Retinal pigment epithelial cell (primary cell): ENCODE data around the gene B3GNT7.
"Not testable (repeated sequence)": the region's sequence is repeated elsewhere in the genome, so short reads cannot be mapped to it uniquely, and the experiment has no call there.

Experiments used
- DNase-seq: peaks from one replicate; pipeline ENCODE4 v3.0.0-alpha.2; 2010; ENCODE audit warnings: low read depth
- H3K4me3 ChIP-seq: 2 replicates; pipeline ENCODE4 v1.5.1; 2011; ENCODE audit warnings: mild to moderate bottlenecking, low read length, control low read depth, moderate library complexity
- CTCF ChIP-seq: conservative IDR thresholded peaks from 2 replicates; pipeline ENCODE4 v1.5.1; 2011; ENCODE audit warnings: low read depth, low read length, control low read depth, inconsistent platforms

B3GNT7 gene

GRCh38 chr2:231395188-231396057 is at the start of gene B3GNT7:
Gene B3GNT7 (plus strand): TSS chr2:231395710. CDS start chr2:231395804, 94 bp downstream.
- peak within 1 kb of the TSS; percentile 39 for H3K4me3 ChIP-seq
- DNase-seq: no peak
- no peak for TF ChIP-seq CTCF

GRCh38 chr2:231347081-231347480 is 48.4 kb upstream of the B3GNT7 start:
- no peak for TF ChIP-seq CTCF
- H3K4me3 ChIP-seq: no peak overlapping the region
- DNase-seq: no peak

- no peak for TF ChIP-seq CTCF
- H3K4me3 ChIP-seq: no peak overlapping the region
- no peak for DNase-seq
These were observed 47.9 kb upstream of the B3GNT7 start for GRCh38 chr2:231347638-231348037.

- peak; percentile 21 for DNase-seq
- no peak overlapping the region for H3K4me3 ChIP-seq
- no peak for TF ChIP-seq CTCF
These were observed 47.3 kb upstream of the B3GNT7 start for GRCh38 chr2:231348173-231348572.

GRCh38 chr2:231348704-231349373 is 46.7 kb upstream of the B3GNT7 start:
- H3K4me3 ChIP-seq: no peak overlapping the region
- TF ChIP-seq CTCF: no peak
- no peak for DNase-seq

- H3K4me3 ChIP-seq, DNase-seq: not testable (repeated sequence)
These were observed 46.2 kb upstream of the B3GNT7 start for GRCh38 chr2:231349374-231349735.

GRCh38 chr2:231351648-231352047 is 43.9 kb upstream of the B3GNT7 start:
- TF ChIP-seq CTCF: no peak
- no peak overlapping the region for H3K4me3 ChIP-seq
- no peak for DNase-seq
